HG03457 (cell line): ENCODE results near the gene DDR1.
"Not testable (repeated sequence)": the region's sequence is repeated elsewhere in the genome, so short reads cannot be mapped to it uniquely, and the experiment has no call there.

Source experiments
- ATAC-seq: cut with Tn5 transposase; IDR thresholded peaks from one replicate; pipeline ENCODE4 v1.9.1; 2021; ENCODE audit warnings: moderate number of reproducible peaks; ENCODE audit not compliant: unreplicated experiment

DDR1 gene

DNA sequence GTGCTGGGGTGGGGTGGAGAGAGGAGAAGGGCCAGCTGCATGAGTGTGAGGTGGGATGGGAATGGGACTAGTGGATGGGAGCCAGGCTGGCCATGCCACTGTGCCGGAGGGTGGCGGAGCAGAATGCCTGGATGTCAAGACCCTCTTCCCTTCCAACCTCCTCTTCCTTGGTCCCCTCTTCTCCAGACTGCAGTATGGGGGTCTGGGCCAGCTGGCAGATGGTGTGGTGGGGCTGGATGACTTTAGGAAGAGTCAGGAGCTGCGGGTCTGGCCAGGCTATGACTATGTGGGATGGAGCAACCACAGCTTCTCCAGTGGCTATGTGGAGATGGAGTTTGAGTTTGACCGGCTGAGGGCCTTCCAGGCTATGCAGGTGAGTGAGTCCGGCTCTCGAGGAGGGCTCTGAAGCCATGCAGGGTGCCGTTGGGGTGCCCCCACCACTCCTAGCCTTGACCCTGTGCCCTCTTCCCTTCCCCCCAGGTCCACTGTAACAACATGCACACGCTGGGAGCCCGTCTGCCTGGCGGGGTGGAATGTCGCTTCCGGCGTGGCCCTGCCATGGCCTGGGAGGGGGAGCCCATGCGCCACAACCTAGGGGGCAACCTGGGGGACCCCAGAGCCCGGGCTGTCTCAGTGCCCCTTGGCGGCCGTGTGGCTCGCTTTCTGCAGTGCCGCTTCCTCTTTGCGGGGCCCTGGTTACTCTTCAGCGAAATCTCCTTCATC lies 7.7 kb downstream of the DDR1 start:
- no peak for ATAC-seq

DNA sequence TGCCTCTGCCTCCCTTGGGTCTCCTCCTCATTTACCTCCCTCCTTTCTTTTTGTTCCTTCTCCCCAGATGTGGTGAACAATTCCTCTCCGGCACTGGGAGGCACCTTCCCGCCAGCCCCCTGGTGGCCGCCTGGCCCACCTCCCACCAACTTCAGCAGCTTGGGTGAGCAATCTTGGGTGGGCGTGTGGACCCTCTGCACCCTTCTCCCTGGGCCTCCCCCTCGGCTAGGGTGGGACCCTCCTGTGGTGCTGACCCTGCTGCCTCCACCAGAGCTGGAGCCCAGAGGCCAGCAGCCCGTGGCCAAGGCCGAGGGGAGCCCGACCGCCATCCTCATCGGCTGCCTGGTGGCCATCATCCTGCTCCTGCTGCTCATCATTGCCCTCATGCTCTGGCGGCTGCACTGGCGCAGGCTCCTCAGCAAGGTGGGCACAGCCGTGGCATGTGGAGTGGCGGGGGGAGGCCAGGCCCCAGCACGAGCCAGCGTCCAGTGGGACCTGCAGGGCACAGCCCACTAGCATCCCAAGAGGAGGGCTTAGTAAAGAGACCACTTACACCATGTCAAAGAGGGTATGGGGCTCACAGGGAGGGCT lies 8.8 kb downstream of the DDR1 start:
- no peak for ATAC-seq

GRCh38 chr6:30893666-30894065 lies 9.3 kb downstream of the DDR1 start:
- no peak for ATAC-seq

GRCh38 chr6:30894381-30894780 lies 10.1 kb downstream of the DDR1 start:
- no peak for ATAC-seq

- ATAC-seq, result no peak
Measured at GRCh38 chr6:30894935-30895334, 10.6 kb downstream of the DDR1 start.

GRCh38 chr6:30895343-30895742 lies 11.0 kb downstream of the DDR1 start:
- no peak for ATAC-seq

GRCh38 chr6:30896541-30896940 lies 12.2 kb downstream of the DDR1 start:
- no peak for ATAC-seq

- ATAC-seq, result no peak
Measured at GRCh38 chr6:30897882-30898281, 13.6 kb downstream of the DDR1 start.

DNA sequence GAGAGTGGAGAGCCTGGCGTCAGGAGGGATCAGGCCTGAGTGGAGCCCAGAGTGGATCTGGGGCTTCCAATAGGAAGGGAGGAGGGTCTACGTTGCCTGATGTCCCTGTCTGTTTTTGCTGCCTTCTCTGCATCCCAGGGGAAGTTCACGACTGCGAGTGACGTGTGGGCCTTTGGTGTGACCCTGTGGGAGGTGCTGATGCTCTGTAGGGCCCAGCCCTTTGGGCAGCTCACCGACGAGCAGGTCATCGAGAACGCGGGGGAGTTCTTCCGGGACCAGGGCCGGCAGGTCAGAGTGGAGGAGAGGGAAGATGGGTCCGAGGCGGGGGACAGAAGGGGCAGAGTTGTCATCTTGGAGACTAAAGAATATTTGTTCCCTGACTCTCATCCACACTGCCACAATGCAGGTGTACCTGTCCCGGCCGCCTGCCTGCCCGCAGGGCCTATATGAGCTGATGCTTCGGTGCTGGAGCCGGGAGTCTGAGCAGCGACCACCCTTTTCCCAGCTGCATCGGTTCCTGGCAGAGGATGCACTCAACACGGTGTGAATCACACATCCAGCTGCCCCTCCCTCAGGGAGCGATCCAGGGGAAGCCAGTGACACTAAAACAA lies 14.5 kb downstream of the DDR1 start:
- ATAC-seq, result no peak

GRCh38 chr6:30900863-30901417 lies 16.6 kb downstream of the DDR1 start:
- ATAC-seq, result no peak

- no peak for ATAC-seq
Measured at GRCh38 chr6:30901436-30901835, 17.1 kb downstream of the DDR1 start.

GRCh38 chr6:30902196-30902595 lies 17.9 kb downstream of the DDR1 start:
- ATAC-seq, result not testable (repeated sequence)

DNA sequence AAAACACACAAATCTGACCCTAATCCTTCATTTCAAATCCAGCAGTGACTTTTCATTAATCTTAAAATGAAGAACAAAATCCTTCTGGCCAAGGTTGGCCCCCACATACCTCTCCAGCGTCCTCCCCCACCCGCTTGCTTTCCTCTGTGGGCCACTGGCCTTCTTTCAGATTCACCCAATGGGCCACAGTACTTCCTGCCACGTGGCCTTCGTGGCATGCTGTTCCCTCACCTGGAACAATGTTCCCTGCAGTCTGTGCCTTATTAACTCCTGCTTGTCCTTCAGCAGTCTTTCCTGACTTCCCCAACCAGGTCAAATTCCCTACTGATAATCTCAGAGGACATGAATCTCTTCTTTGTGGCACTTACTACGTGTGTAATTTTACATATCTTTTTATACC lies 18.4 kb downstream of the DDR1 start:
- ATAC-seq, result no peak

GRCh38 chr6:30903236-30903635 lies 18.9 kb downstream of the DDR1 start:
- no peak for ATAC-seq

DNA sequence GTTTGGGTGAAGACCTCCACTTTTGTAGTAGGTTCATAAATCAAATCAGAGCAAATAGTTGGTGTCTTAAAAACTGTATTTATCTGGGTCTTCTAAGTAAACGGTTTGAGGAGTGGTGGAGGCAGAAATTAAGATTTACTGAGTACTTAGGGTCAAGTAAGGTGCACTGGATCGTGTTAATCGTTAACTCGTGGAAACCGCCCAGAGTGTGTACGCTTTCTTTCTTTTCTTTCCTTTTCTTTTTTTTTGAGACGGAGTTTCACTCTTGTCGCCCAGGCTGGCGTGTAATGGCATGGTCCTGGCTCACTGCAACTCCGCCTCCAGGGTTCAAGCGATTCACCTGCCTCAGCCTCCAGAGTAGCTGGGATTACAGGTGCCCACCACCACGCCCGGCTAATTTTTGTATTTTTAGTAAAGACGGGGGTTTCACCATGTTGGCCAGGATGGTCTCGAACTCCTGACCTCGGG lies 23.0 kb downstream of the DDR1 start:
- not testable (repeated sequence) for ATAC-seq

DNA sequence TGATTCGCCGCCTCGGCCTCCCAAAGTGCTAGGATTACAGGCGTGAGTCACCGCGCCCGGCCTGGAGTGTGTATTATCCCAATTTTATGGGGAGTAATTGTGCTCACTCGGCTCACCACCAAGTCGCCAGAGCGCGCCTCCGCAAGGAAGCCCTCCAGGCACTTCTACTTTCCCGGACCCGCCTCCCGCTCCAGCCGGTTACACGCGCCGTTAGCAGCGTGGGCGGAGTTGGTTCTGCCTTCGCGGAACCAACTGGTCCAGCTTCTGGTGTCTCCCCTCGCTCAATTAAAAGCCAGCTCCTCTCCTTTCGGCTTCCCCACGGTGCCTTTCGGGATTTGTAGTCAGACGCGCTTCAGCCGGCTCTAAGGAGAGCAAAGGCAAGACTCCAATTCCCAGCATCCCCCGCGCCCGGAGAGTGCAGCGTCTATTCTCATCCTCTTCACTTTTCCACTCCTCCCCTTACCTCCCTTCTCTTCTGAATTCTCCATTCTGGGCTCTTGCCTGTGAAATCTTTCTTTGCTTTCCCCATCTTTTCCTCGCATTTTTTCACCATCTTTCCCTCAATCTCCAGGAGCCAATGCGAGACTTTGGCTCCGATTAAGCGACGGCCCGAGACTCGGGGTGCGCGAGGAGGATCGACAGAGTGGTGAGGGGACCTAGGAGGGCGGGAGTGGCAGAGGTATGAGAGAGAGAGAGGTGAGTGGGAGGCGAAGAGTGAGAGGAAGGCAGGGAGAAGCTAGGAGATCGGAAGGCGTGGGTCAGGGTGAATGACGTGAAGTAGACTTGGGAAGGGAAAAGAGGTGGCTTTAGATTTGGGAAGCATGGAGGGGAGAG lies 23.7 kb downstream of the DDR1 start, which contains the start of gene GTF2H4:
GTF2H4 (plus strand) TSS at position 450 of the 834 bp plus-strand sequence.
- ATAC-seq, result peak; percentile 83

DNA sequence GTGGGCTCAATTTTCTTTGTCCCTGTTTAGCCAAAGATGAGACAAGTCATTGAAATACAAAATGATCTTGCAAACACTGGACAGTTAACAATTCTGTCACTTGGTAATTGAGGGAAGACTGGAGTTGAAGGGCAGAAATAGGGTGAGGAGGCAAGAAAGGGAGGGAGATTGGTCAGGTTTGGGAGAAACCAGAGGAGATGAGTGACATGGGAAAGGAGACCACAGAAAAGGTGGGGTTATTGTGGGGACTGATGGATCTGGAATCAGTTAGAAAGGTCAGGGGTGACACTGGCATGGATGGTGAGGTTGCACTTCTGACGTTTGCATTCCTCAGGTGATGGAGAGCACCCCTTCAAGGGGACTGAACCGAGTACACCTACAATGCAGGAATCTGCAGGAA lies 24.4 kb downstream of the DDR1 start:
- no peak for ATAC-seq

DNA sequence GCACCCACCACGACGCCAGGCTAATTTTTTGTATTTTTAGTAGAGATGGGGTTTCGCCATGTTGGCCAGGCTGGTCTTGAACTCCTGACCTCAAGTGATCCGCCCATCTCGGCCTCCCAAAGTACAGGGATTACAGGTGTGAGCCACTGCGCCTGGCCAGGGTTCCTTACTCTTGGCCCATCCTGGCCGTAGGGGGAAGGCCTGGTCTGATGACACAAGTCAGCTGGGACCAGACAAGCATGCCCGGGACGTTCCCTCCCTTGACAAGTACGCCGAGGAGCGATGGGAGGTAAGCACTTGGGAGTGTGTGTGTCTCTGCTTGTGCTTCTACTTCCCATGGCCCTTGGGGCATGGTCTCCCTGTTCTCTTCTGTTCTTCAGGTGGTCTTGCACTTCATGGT lies 26.2 kb downstream of the DDR1 start:
- ATAC-seq, result not testable (repeated sequence)

DNA sequence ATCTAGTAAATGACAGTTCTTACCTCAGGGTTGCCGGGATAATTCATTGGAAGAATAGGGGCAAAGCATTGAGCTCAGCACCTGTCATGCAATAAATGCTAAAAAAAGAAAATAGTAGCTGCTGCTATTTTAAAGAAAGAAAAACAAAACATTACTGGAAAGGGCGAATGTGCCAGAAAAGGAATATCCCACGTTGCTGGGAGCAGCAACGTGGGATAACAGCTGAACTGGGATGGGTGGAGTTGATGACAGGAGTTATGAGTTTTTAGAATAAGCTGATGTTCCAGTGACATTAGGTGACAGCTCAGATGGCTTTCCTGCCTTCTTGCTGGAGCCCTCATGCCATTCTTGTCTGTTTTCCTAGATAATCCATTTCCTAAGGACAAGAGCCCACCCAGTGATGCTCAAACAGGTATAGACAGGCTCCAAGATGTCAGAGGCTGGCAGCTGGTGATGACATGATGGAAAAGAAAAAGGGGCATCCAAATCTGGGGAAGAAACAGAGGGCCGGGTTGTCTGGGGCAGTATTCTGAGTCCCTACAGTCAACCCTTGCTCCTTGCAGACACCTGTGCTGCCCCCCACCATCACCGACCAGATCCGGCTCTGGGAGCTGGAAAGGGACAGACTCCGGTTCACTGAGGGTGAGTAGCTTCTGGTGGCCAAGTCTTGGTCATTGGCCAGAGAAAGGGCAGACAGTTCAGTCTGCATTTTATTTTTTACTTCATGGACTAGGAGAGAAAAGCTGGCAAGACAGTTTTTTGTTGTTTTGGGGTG lies 28.6 kb downstream of the DDR1 start:
- ATAC-seq, result no peak

- ATAC-seq, result peak; percentile 4
Measured at GRCh38 chr6:30913721-30914075, 29.4 kb downstream of the DDR1 start.
